Measurements from ENCODE around the gene ETFA.

The ETFA gene

DNA sequence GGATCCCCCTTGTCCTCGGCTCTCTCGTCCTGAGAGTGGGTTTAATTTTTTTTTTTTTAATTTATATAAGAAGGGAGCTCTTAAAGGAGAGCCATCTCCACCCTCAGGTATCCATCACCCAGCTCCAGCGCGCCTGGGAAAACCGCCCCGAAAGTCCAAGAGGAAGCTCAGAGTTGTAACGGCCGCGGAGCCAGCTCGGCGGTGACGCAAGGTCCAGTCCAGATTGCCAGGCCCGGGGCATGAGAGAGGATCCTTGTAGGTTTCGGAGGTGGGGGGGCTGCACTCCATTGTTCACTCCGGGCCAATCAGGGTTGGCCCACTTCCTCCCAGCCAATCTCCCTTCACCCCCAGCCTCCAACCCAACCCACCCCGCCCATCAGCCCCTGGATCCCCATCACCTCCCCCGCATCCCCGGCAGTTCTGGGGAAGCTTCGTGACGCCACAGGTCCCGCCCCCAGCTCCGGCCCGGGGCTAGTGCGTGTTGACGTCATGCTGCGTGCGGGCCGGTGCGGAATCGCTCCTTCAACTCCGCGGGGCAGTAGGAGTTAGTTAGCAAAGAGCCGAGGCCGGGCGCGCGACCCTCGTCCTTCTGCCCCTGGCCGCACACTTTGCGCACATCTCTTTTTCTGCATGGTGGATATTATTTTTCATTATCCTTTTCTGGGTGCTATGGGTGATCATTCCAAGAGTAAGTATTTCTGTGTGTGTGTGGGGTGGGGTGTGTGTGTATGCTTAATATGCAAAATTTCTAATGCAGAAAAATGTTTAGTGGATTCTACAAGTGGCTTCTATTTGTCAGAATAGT lies 25.2 kb upstream of the ETFA start, which contains the start of gene ISL2:
Gene ISL2 (plus strand): TSS at position 520 of the 805 bp plus-strand sequence. CDS start 111 bp downstream, at position 631.
- H3K4me3 Mint-ChIP-seq = peak within 1 kb of the TSS; percentile 77
- peak within 1 kb of the TSS; percentile 67 for H3K27ac Mint-ChIP-seq
- CTCF ChIA-PET = interaction anchor here (2.0 to 3.1 kb wide), 2 partner anchors 101 to 145 kb away, joined by 5 to 20 read pairs; no protein-coding TSS in a partner anchor
- peaks cover 3% of the 10 kb centered on the region for H3K36me3 Mint-ChIP-seq
- peak; percentile 79 for DNase-seq
- H3K4me1 Mint-ChIP-seq = peaks cover 62% of the 10 kb centered on the region
- H3K27me3 Mint-ChIP-seq = peaks cover 93% of the 10 kb centered on the region
- H3K9me3 Mint-ChIP-seq = no peaks in the 10 kb centered on the region

GRCh38 chr15:76335307-76336253 lies 24.3 kb upstream of the ETFA start:
- DNase-seq = peak; percentile 50
- H3K27me3 Mint-ChIP-seq = peaks cover 90% of the 10 kb centered on the region
- H3K27ac Mint-ChIP-seq = peak overlapping the region; percentile 67
- H3K36me3 Mint-ChIP-seq = peaks cover 3% of the 10 kb centered on the region
- CTCF ChIA-PET = interaction anchor here (2.0 to 3.1 kb wide), 2 partner anchors 100 to 145 kb away, joined by 5 to 20 read pairs; no protein-coding TSS in a partner anchor
- peak overlapping the region; percentile 77 for H3K4me3 Mint-ChIP-seq
- no peaks in the 10 kb centered on the region for H3K9me3 Mint-ChIP-seq
- peaks cover 55% of the 10 kb centered on the region for H3K4me1 Mint-ChIP-seq

- H3K27me3 Mint-ChIP-seq = peaks cover 88% of the 10 kb centered on the region
- peaks cover 3% of the 10 kb centered on the region for H3K36me3 Mint-ChIP-seq
- no peak for DNase-seq
- H3K9me3 Mint-ChIP-seq = no peaks in the 10 kb centered on the region
- peaks cover 46% of the 10 kb centered on the region for H3K4me1 Mint-ChIP-seq
- no peak overlapping the region for H3K27ac Mint-ChIP-seq
- peak overlapping the region; percentile 77 for H3K4me3 Mint-ChIP-seq
- CTCF ChIA-PET = interaction anchor here (0.7 to 3.1 kb wide), 7 partner anchors 10 to 144 kb away, joined by 3 to 20 read pairs (median 4); no protein-coding TSS in a partner anchor
Measured at GRCh38 chr15:76334438-76335306, 23.4 kb upstream of the ETFA start.

DNA sequence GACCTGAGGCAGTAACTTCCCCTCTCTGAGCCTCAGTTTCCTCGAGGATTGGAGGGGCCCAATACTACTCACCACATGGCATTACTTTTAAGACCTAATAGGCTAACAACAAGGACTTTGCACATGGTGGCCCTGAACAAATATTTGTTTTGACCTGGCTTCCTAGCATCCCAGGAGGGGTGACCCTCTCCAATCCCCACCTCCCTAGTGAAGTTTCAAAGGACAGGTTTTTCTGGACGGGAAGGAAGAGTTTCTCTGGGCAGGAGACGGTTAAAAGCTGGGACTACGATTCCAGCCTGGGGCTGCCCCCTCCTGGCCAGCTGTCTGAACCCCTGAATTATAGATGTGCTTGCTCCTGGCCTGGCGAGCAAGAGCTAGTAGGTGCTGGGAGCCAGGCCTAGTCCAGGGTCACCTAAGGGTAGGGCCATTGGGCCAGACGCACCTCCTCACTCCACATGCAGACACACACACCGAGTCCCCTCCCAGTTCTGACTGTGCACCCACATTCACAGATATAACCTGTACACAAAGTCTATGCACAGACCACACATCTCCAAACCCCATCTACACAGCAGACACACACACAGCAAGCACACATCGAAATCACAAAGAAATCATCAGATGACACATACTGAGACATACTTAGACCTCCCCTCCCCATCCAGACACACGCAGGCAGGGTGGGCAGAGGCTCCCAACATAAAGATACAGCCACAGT lies 22.6 kb upstream of the ETFA start:
- no peak for DNase-seq
- H3K36me3 Mint-ChIP-seq = peaks cover 3% of the 10 kb centered on the region
- peaks cover 86% of the 10 kb centered on the region for H3K27me3 Mint-ChIP-seq
- CTCF ChIA-PET = interaction anchor here (0.7 to 3.1 kb wide), 7 partner anchors 11 to 143 kb away, joined by 3 to 20 read pairs (median 3); no protein-coding TSS in a partner anchor
- no peaks in the 10 kb centered on the region for H3K9me3 Mint-ChIP-seq
- H3K27ac Mint-ChIP-seq = peak overlapping the region; percentile 39
- peaks cover 40% of the 10 kb centered on the region for H3K4me1 Mint-ChIP-seq
- no peak overlapping the region for H3K4me3 Mint-ChIP-seq

DNA sequence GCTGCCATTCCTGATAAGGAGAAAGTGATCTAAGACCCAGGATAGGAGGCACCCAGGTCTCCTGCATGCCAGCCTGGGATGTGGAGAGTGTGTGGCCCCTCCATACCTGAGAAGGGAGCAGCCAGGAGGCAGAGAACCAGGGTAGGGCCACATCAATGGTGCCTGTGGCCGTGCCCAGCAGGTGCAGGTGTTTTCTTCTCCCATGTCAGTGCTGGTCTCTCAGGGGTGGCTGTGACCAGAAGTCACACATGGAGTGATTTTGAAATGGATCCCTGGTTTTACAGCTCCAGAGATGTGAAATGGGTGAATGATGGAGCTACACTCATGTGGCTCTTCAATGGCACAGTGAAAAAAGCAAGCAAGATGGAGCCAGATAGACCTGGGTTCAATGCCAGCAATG lies 22.0 kb upstream of the ETFA start:
- CTCF ChIA-PET = interaction anchor here (0.7 to 3.1 kb wide), 5 partner anchors 11 to 142 kb away, joined by 3 to 20 read pairs (median 4); no protein-coding TSS in a partner anchor

DNA sequence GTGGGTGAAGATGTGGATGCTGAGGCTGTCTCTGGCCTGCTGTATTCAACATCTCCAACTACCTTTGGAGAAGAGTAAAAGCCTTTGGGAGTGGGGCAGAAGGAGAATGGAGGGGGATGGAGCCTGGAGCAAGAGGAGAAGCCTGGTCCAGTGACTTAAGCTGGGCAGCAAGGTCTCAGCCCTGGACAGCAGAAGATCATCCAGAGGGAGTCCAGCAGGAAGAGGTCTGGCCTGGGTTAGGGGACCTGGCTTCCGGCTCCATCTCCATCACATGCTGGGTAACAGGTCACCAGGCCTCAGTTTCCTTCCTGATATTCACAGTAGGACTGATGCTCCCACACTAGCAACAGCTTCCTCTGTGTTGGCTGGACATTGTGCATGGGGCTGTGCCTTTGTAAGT lies 21.5 kb upstream of the ETFA start:
- Mint-ChIP-seq H3K4me3 (no peak overlapping the region), H3K27ac (no peak overlapping the region), H3K36me3 (peaks cover 3% of the 10 kb centered on the region), H3K27me3 (peaks cover 79% of the 10 kb centered on the region), H3K9me3 (no peaks in the 10 kb centered on the region), H3K4me1 (peaks cover 35% of the 10 kb centered on the region)
- DNase-seq = no peak
- CTCF ChIA-PET = interaction anchor here (1.3 to 3.1 kb wide), 3 partner anchors 12 to 142 kb away, joined by 4 to 20 read pairs (median 19); no protein-coding TSS in a partner anchor

More for the DNA sequence above, 22.0 kb upstream of the ETFA start:
- Mint-ChIP-seq H3K27ac (no peak overlapping the region), H3K4me1 (peaks cover 35% of the 10 kb centered on the region), H3K36me3 (peaks cover 3% of the 10 kb centered on the region), H3K4me3 (no peak overlapping the region), H3K27me3 (peaks cover 80% of the 10 kb centered on the region), H3K9me3 (no peaks in the 10 kb centered on the region)
- DNase-seq = no peak

GRCh38 chr15:76330080-76330680 lies 18.9 kb upstream of the ETFA start:
- H3K36me3 Mint-ChIP-seq = no peaks in the 10 kb centered on the region
- peaks cover 75% of the 10 kb centered on the region for H3K27me3 Mint-ChIP-seq
- H3K27ac Mint-ChIP-seq = no peak overlapping the region
- no peak for DNase-seq
- CTCF ChIA-PET = interaction anchor here (1.2 to 2.8 kb wide), 4 partner anchors 95 to 144 kb away, joined by 3 to 14 read pairs (median 8); no protein-coding TSS in a partner anchor
- no peak overlapping the region for H3K4me3 Mint-ChIP-seq
- peaks cover 10% of the 10 kb centered on the region for H3K4me1 Mint-ChIP-seq
- no peaks in the 10 kb centered on the region for H3K9me3 Mint-ChIP-seq

DNA sequence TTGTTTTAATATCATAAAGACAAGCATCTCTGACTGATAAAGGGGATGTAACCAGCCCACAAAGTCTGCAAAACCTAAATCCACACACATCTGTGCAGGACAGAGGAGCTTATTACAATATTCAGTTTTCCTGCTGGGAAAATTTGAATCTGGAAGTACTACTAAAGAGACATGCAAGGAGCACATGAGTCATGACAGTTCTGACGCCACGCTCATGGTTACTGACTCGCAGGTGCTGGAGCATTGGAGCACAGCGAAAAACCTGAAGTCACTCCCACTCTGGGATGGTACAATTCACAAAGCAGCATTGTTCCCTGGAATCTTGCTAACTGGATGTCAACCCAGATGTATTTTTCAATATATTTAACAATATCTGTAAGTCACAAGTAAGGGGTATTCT lies 17.7 kb upstream of the ETFA start:
- no peak for DNase-seq
- Mint-ChIP-seq H3K4me1 (peaks cover under 1% of the 10 kb centered on the region), H3K4me3 (no peak overlapping the region), H3K27ac (no peak overlapping the region), H3K9me3 (no peaks in the 10 kb centered on the region), H3K36me3 (no peaks in the 10 kb centered on the region), H3K27me3 (peaks cover 70% of the 10 kb centered on the region)
- CTCF ChIA-PET = interaction anchor here (2.0 to 2.8 kb wide), 2 partner anchors 94 to 139 kb away, joined by 8 to 14 read pairs; no protein-coding TSS in a partner anchor

- CTCF ChIA-PET = no interaction called here
- Mint-ChIP-seq H3K4me1 (no peaks in the 10 kb centered on the region), H3K27me3 (peaks cover 69% of the 10 kb centered on the region)
Measured at GRCh38 chr15:76328106-76328696, 16.9 kb upstream of the ETFA start.

DNA sequence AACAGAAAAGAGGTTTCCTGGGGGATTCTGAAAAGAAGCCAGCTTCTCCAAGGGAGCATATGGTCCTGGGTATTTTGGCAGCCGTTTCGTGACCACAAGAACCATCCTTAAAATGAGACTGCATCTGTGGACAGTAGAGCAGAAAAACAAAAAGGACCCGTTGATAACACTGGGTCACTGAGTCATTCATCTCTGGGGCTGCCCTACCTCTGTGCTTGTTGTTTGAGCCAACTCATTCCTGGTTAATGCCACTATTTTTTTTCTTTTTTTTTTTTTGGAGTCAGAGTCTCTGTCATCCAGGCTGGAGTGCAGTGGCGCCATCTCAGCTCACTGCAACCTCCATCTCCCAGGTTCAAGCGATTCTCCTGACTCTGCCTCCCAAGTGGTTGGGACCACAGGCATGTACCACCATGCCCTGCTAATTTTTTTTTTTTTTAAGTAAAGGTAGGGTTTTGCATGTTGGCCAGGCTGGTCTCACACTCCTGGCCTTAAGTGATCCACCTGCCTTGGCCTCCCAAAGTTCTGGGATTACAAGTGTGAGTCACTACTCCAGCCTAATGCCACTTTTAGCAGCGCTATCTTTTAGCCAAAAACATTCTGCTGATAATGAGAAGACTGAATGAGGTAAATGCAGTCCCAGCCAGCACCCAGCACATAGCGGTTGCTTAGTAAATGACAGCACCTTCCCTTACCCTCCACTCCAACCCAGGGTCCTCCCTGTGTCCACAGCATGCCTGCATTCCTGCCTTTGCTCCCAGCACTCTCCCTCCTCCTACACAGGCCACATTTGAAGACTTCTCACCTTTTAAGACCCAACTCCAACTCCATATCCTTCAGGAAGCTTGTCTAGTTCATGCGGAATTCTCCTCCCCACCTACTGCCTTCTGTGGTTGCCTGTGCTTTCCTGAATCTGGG lies 16.2 kb upstream of the ETFA start:
- Mint-ChIP-seq H3K9me3 (no peaks in the 10 kb centered on the region), H3K4me3 (no peak overlapping the region), H3K27ac (no peak overlapping the region), H3K27me3 (peaks cover 69% of the 10 kb centered on the region), H3K4me1 (no peaks in the 10 kb centered on the region), H3K36me3 (no peaks in the 10 kb centered on the region)
- DNase-seq = no peak
- CTCF ChIA-PET = no interaction called here

More at GRCh38 chr15:76328106-76328696, 16.9 kb upstream of the ETFA start:
- Mint-ChIP-seq H3K36me3 (no peaks in the 10 kb centered on the region), H3K27ac (no peak overlapping the region), H3K4me3 (no peak overlapping the region), H3K9me3 (no peaks in the 10 kb centered on the region)
- no peak for DNase-seq

DNA sequence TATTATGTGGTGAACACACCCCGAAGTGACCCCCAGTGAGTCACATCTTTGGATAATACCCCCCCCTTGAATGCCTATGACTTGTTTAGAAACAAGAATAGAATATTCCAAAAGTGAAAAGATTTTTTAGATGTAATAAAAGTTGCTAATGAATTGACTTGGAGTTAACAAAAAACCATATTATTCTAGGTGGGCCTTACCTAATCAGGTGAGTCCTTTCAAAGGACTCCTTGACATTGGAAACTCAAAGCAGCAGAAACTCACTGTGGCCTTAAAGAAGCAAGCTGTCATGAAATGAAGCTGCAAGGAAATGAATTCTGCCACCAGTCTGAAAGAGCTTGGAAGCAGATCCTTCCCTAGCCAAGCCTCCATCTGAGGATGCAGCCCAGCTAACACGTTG lies 14.4 kb upstream of the ETFA start:
- DNase-seq = no peak
- peaks cover 71% of the 10 kb centered on the region for H3K27me3 Mint-ChIP-seq
- no peaks in the 10 kb centered on the region for H3K9me3 Mint-ChIP-seq
- CTCF ChIA-PET = no interaction called here
- H3K4me3 Mint-ChIP-seq = no peak overlapping the region
- no peak overlapping the region for H3K27ac Mint-ChIP-seq
- no peaks in the 10 kb centered on the region for H3K4me1 Mint-ChIP-seq
- no peaks in the 10 kb centered on the region for H3K36me3 Mint-ChIP-seq
